Gastroesophageal sphincter (tissue), 4 donors: ENCODE measurements around the gene FOXE3. TPM values are rescaled to one million over a fixed set of nuclear protein-coding genes. Genes with fewer than 3 reads are reported as not detected.

Experiments
- ATAC-seq: fragments of 150-250 bp; one replicate; pipeline ENCODE4 v1.9.1; 2016; ENCODE audit warnings: mild to moderate bottlenecking, moderate library complexity
- H3K27ac ChIP-seq, 4 donors: fragments of 200-600 bp; sonication (generic) in 3 of 4; 1 replicate in 3 of 4; 2 replicates in 1 of 4; pipeline ENCODE4 v1.5.1; 2016 to 2019
- H3K27me3 ChIP-seq: fragments of 200-600 bp; sonication (generic); one replicate; pipeline ENCODE4 v1.5.1; 2019
- H3K36me3 ChIP-seq, 2 donors: fragments of 200-600 bp; sonication (generic); one replicate each; pipeline ENCODE4 v1.5.1; 2019; ENCODE audit warnings: control low read depth in 1 of 2
- H3K4me1 ChIP-seq, 3 donors: fragments of 200-600 bp; sonication (generic); 1 replicate in 2 of 3; 2 replicates in 1 of 3; pipeline ENCODE4 v1.5.1; 2016 to 2019; ENCODE audit warnings: control low read depth in 2 of 3
- H3K4me3 ChIP-seq, 2 donors: fragments of 200-600 bp; sonication (generic); one replicate each; pipeline ENCODE4 v1.5.1; 2019; ENCODE audit warnings: mild to moderate bottlenecking in 1 of 2, moderate library complexity in 1 of 2
- H3K9me3 ChIP-seq, 3 donors: fragments of 200-600 bp; sonication (generic); one replicate each; pipeline ENCODE4 v1.5.1; 2017 to 2019; ENCODE audit warnings: control low read depth in 2 of 3
- EP300 ChIP-seq: sonication (generic); formaldehyde crosslinking; IDR thresholded peaks from one replicate; pipeline ENCODE4 v1.6.1; 2017; ENCODE audit warnings: antibody characterized with exemption, mild to moderate bottlenecking
- POLR2A ChIP-seq, 2 donors: fragments of 450-650 bp; IDR thresholded peaks; one replicate each; pipeline ENCODE4 v1.6.1; 2017; ENCODE audit warnings: antibody characterized with exemption in 2 of 2, mild to moderate bottlenecking in 2 of 2, moderate library complexity in 1 of 2
- POLR2AphosphoS5 ChIP-seq: sonication (generic); formaldehyde crosslinking; IDR thresholded peaks from one replicate; pipeline ENCODE4 v1.6.1; 2017; ENCODE audit warnings: antibody characterized with exemption
- WGBS, 2 donors: methylation state at CpG; one replicate each; pipeline ENCODE4 v1.1.5; 2018; ENCODE audit warnings: low coverage in 1 of 2; 5-methylcytosine and 5-hydroxymethylcytosine counted together
- total RNA-seq, 4 donors: library from RNA; depleted of rRNA; stranded (reverse); fragments of >200 nt; gene quantifications; one replicate each; pipeline ENCODE4 v1.1.0, GENCODE V29; 2016
- TF ChIP-seq, protein P1 (sequence below), 4 experiments: fragments of 200-600 bp in 2 of 4; fragments of 450-650 bp in 2 of 4; sonication (generic) in 1 of 4; IDR thresholded peaks; one replicate each; pipeline ENCODE4 v1.5.1; 2017 to 2019; ENCODE audit warnings: antibody characterized with exemption in 4 of 4, mild to moderate bottlenecking in 2 of 4, moderate library complexity in 2 of 4

FOXE3 gene
- total RNA-seq, 4 donors from 2014 or later: not detected

DNA sequence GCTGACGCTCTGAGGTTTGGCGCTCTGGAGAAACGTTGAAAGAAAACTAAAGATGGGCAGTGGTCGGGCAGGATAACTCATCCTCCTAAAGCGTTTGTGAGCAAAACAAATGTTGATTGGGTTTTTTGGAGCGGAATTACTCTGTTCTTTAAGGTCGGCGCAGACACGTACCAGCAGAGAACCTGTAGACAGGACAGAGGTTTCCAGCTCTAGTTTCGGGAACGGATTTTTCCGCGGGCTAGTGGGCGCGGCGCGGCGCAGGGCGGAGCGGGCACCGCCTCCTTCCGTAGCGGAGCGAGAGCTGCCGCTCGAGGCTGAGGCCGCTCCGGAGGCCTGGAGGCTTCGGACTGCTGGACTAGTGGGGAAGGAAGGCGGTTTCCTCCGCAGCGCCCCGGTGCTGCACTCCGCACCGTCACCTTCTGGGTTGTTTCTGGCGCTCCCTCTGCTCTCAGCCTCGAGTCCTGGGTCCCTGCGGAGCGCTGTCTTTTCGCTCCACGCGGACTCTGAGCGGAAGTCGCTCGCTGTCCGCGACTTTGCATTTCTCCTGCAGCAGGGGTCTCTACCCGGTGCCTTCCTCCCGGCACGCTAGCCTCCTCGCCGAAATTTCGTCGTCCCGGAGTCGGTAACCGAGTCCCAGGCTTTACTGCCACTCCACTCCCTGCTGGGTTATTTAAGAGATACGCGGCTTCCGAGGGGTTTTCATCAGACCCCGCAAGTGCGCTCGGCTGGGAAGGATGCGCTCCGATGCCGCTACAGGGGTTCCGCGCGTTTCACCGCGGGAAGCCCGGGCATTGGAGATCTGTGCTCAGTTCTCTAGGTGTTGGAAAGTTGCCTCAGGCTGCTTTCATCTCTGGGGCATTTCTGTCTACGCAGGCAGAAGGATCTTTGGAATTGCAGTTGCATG is 28.7 kb downstream of the FOXE3 start:
- H3K27me3 ChIP-seq: peaks cover 100% of the 10 kb centered on the region
- peaks cover 0 to 26% (median 11%) of the 10 kb centered on the region in 3 donors for H3K4me1 ChIP-seq
- peak overlapping the region in 1 of 2 donors; percentile 41 for H3K4me3 ChIP-seq
- ATAC-seq: no peak
- peaks cover 0 to 15% (median 0%) of the 10 kb centered on the region in 3 donors for H3K9me3 ChIP-seq
- no peak overlapping the region for H3K27ac ChIP-seq
- no peaks in the 10 kb centered on the region for H3K36me3 ChIP-seq
- TF ChIP-seq POLR2AphosphoS5 (no peak), EP300 (no peak), POLR2A (IDR thresholded peaks at IDR 0.05) (no peak)
- TF ChIP-seq, protein P1, sequence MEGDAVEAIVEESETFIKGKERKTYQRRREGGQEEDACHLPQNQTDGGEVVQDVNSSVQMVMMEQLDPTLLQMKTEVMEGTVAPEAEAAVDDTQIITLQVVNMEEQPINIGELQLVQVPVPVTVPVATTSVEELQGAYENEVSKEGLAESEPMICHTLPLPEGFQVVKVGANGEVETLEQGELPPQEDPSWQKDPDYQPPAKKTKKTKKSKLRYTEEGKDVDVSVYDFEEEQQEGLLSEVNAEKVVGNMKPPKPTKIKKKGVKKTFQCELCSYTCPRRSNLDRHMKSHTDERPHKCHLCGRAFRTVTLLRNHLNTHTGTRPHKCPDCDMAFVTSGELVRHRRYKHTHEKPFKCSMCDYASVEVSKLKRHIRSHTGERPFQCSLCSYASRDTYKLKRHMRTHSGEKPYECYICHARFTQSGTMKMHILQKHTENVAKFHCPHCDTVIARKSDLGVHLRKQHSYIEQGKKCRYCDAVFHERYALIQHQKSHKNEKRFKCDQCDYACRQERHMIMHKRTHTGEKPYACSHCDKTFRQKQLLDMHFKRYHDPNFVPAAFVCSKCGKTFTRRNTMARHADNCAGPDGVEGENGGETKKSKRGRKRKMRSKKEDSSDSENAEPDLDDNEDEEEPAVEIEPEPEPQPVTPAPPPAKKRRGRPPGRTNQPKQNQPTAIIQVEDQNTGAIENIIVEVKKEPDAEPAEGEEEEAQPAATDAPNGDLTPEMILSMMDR (IDR thresholded peaks at IDR 0.05): no peak
- WGBS, 2 donors: 8 to 14% methylated on average over 5 to 6 of the region's 73 CpGs

GRCh38 chr1:47445823-47446550 is 29.9 kb downstream of the FOXE3 start:
- ATAC-seq: no peak
- H3K27ac ChIP-seq: no peak overlapping the region
- TF ChIP-seq EP300 (no peak), POLR2A (IDR thresholded peaks at IDR 0.05) (no peak), POLR2AphosphoS5 (no peak)
- TF ChIP-seq, protein P1 (IDR thresholded peaks at IDR 0.05): no peak
- H3K9me3 ChIP-seq: peaks cover 0 to 15% (median 0%) of the 10 kb centered on the region in 3 donors
- no peak overlapping the region for H3K4me3 ChIP-seq
- WGBS, 2 donors: 29 to 35% methylated on average over 5 to 10 of the region's 25 CpGs
- H3K4me1 ChIP-seq: peaks cover 0 to 28% (median 11%) of the 10 kb centered on the region in 3 donors
- H3K27me3 ChIP-seq: peaks cover 100% of the 10 kb centered on the region
- H3K36me3 ChIP-seq: no peaks in the 10 kb centered on the region

GRCh38 chr1:47448462-47449222 is 32.6 kb downstream of the FOXE3 start:
- H3K27me3 ChIP-seq: peaks cover 96% of the 10 kb centered on the region
- H3K4me3 ChIP-seq: no peak overlapping the region
- peaks cover 0 to 15% (median 0%) of the 10 kb centered on the region in 3 donors for H3K9me3 ChIP-seq
- peaks cover 0 to 25% (median 11%) of the 10 kb centered on the region in 3 donors for H3K4me1 ChIP-seq
- no peak overlapping the region for H3K27ac ChIP-seq
- WGBS, 2 donors: 43% methylated on average over 1 of the region's 4 CpGs; no CpG with 5 or more reads in 1 of the 2 donors
- no peak for ATAC-seq
- TF ChIP-seq EP300 (no peak), POLR2A (IDR thresholded peaks at IDR 0.05) (no peak), POLR2AphosphoS5 (no peak)
- TF ChIP-seq, protein P1 (IDR thresholded peaks at IDR 0.05): no peak
- H3K36me3 ChIP-seq: no peaks in the 10 kb centered on the region

DNA sequence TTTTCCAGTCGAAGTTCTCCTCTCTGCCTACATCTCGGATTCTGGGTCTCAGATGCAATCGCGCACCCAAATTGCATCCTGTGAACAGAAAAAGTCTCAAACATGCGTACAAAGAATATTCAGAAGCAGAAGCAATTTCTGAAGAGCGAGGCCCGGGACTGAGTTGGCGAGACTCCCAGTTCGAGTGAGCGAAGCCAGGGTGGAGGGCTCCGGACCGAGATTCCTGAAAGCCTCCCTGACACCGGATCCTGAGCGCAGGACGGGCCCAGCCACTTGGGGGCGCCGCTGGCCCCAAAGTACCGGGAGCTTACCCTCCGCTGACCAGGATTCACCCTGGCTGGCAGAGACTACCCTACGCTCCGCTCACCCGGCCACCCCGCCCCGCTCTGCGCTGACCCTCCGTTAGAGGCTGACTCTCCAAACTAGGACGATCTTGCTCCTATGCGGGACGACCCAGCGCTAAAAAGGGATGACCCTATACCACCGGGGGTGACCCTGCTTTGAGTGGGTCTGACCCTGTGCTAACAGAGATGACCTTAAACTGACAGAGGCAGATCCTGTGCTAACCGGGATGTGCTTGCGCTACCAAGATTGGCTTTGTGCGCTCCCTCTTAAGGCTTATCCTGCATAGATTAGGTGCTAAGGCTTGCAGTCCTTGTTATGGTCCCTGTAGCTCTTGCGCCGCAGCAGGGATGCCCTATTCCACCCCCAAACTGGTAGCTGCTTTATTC is 33.9 kb downstream of the FOXE3 start:
- WGBS, 2 donors: 3 to 10% methylated on average over 5 to 7 of the region's 36 CpGs
- H3K4me1 ChIP-seq: peaks cover 0 to 12% (median 1%) of the 10 kb centered on the region in 3 donors
- H3K27me3 ChIP-seq: peaks cover 96% of the 10 kb centered on the region
- H3K9me3 ChIP-seq: peaks cover 0 to 2% (median 0%) of the 10 kb centered on the region in 3 donors
- peak; percentile 43 for ATAC-seq
- H3K4me3 ChIP-seq: no peak overlapping the region
- no peaks in the 10 kb centered on the region for H3K36me3 ChIP-seq
- no peak overlapping the region for H3K27ac ChIP-seq
- TF ChIP-seq, protein P1 (IDR thresholded peaks at IDR 0.05): peak in 2 of 4 experiments; percentile 28 to 61
- no peak for TF ChIP-seq EP300
- no peak for TF ChIP-seq POLR2AphosphoS5
